OCI-LY7 (cell line): ENCODE results near the gene CDKL5. TPM values are rescaled to one million over a fixed set of nuclear protein-coding genes. Genes with fewer than 3 reads are reported as not detected.

Source experiments
- BruUV-seq: library from RNA; stranded (reverse); fragments of 400-500 nt; replicated peaks from 2 replicates; lab custom pipeline; 2021; lab: Mats Ljungman, UMichigan
- CTCF ChIA-PET: fragments of 300-600 bp; sonication (Branson Sonifier 250); formaldehyde crosslinking; loops from one replicate; lab custom pipeline; 2022; ENCODE audit warnings: antibody characterized with exemption; ENCODE audit not compliant: unreplicated experiment; lab: Charles Lee
- POLR2A ChIA-PET: fragments of 300-600 bp; sonication (Branson Sonifier 250); formaldehyde crosslinking; loops from one replicate; lab custom pipeline; 2022; ENCODE audit warnings: antibody characterized with exemption; lab: Charles Lee
- DNase-seq: peaks from one replicate; pipeline ENCODE4 v3.0.0-alpha.2; 2015; ENCODE audit warnings: low spot score
- H2AFZ ChIP-seq: fragments of 200-600 bp; sonication (generic), shearing (Covaris generic); 2 replicates; pipeline ENCODE4 v1.6.1; 2014; ENCODE audit warnings: mild to moderate bottlenecking, antibody characterized with exemption, low read length, moderate library complexity
- H3K27ac ChIP-seq: fragments of 200-600 bp; sonication (generic); 2 replicates; pipeline ENCODE4 v1.5.1; 2014; ENCODE audit warnings: mixed run types, low read depth, mild to moderate bottlenecking, moderate library complexity, low read length, inconsistent platforms; ENCODE audit not compliant: poor library complexity, severe bottlenecking
- H3K36me3 ChIP-seq: fragments of 200-600 bp; sonication (generic); 2 replicates; pipeline ENCODE4 v1.6.1; 2014; ENCODE audit warnings: mild to moderate bottlenecking, antibody characterized with exemption, low read length, moderate library complexity, mixed read lengths; ENCODE audit not compliant: insufficient read depth
- H3K4me1 ChIP-seq: fragments of 200-600 bp; sonication (generic); 2 replicates; pipeline ENCODE4 v1.5.1; 2014; ENCODE audit warnings: mild to moderate bottlenecking, low read length; ENCODE audit not compliant: insufficient read depth, poor library complexity, severe bottlenecking
- H3K4me2 ChIP-seq: fragments of 200-600 bp; sonication (generic); 2 replicates; pipeline ENCODE4 v1.6.1; 2014; ENCODE audit warnings: mild to moderate bottlenecking, low read length
- H3K4me3 ChIP-seq: fragments of 200-600 bp; sonication (generic); 2 replicates; pipeline ENCODE4 v1.5.1; 2014; ENCODE audit warnings: mild to moderate bottlenecking, low read depth, low read length; ENCODE audit not compliant: poor library complexity, severe bottlenecking
- H3K79me2 ChIP-seq: fragments of 200-600 bp; sonication (generic); 2 replicates; pipeline ENCODE4 v1.6.1; 2016; ENCODE audit warnings: low read depth, mild to moderate bottlenecking, low read length, moderate library complexity, mixed read lengths; ENCODE audit not compliant: insufficient read depth
- H3K9me2 ChIP-seq: fragments of 200-600 bp; sonication (generic); 2 replicates; pipeline ENCODE4 v1.6.1; 2016; ENCODE audit warnings: mild to moderate bottlenecking, low read length, mixed read lengths; ENCODE audit not compliant: insufficient read depth
- H3K9me3 ChIP-seq: fragments of 200-600 bp; sonication (generic); 2 replicates; pipeline ENCODE4 v1.6.1; 2014; ENCODE audit warnings: mild to moderate bottlenecking, mixed run types, low read length, mixed read lengths
- H4K20me1 ChIP-seq: fragments of 200-600 bp; sonication (generic); 2 replicates; pipeline ENCODE4 v1.6.1; 2014; ENCODE audit warnings: mild to moderate bottlenecking, antibody characterized with exemption, low read length, moderate library complexity, mixed read lengths; ENCODE audit not compliant: insufficient read depth
- EZH2phosphoT487 ChIP-seq: fragments of 200-600 bp; sonication (generic); IDR thresholded peaks from 2 replicates; pipeline ENCODE4 v1.6.1; 2018; ENCODE audit warnings: low read depth, borderline replicate concordance, mild to moderate bottlenecking, mixed run types, antibody characterized with exemption, low read length, moderate library complexity, mixed read lengths
- intact Hi-C: fragments of 100-400 bp; cut with micrococcal nuclease; formaldehyde crosslinking; loops from one replicate; pipeline ENCODE4 v1.10.0; 2022; ENCODE audit not compliant: unreplicated experiment
- total RNA-seq, 2 experiments: library from RNA; depleted of rRNA in 1 of 2; stranded (reverse); fragments of >200 nt in 1 of 2; shearing (Covaris generic) in 1 of 2; gene quantifications; 2 replicates each; pipeline ENCODE4 v1.2.3, GENCODE V29; 2014 to 2022
- TF ChIP-seq, protein P1 (sequence below): fragments of 200-600 bp; sonication (generic); conservative IDR thresholded peaks from 2 replicates; pipeline ENCODE4 v1.5.1; 2014; ENCODE audit warnings: mild to moderate bottlenecking, antibody characterized with exemption, low read length, moderate library complexity, mixed read lengths

CDKL5 gene
- total RNA-seq, 2 experiments from 2014 or later: 1.3 to 2.0 TPM

GRCh38 chrX:18543738-18544137, 118.3 kb downstream of the CDKL5 start:
- ChIA-PET POLR2A (no interaction called here), CTCF (no interaction called here)
- intact Hi-C loops: no loop called here
- Histone ChIP-seq H3K36me3 (no peaks in the 10 kb centered on the region), H2AFZ (no peak overlapping the region), H3K4me3 (no peak overlapping the region), H3K79me2 (no peaks in the 10 kb centered on the region), H3K9me3 (no peaks in the 10 kb centered on the region), H3K9me2 (no peaks in the 10 kb centered on the region), H4K20me1 (no peaks in the 10 kb centered on the region), H3K4me2 (no peak overlapping the region), H3K27ac (no peak overlapping the region), H3K4me1 (no peaks in the 10 kb centered on the region)
- BruUV-seq: no TSS peak
- no peak for DNase-seq
- no peak for TF ChIP-seq EZH2phosphoT487
- TF ChIP-seq, protein P1, sequence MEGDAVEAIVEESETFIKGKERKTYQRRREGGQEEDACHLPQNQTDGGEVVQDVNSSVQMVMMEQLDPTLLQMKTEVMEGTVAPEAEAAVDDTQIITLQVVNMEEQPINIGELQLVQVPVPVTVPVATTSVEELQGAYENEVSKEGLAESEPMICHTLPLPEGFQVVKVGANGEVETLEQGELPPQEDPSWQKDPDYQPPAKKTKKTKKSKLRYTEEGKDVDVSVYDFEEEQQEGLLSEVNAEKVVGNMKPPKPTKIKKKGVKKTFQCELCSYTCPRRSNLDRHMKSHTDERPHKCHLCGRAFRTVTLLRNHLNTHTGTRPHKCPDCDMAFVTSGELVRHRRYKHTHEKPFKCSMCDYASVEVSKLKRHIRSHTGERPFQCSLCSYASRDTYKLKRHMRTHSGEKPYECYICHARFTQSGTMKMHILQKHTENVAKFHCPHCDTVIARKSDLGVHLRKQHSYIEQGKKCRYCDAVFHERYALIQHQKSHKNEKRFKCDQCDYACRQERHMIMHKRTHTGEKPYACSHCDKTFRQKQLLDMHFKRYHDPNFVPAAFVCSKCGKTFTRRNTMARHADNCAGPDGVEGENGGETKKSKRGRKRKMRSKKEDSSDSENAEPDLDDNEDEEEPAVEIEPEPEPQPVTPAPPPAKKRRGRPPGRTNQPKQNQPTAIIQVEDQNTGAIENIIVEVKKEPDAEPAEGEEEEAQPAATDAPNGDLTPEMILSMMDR: no peak

DNA sequence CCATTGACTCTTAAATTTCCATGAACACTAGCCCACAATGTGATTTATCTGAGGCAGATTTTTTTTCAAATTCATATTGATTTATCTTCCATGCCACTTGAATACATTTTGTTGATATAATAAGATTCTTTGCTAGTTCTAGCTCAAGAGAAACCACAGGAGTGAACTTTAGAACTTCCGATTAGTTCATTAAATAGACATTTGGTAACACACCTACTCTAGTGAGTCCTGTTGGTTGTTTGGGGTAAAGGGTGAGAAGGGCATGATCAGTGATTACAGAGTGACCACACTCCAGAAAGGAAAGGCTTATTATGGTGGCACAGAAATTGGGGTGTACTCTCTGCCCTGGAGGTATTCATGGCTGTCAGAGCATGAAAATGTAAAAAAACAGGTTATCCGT, 120.4 kb downstream of the CDKL5 start:
- no peak overlapping the region for H2AFZ ChIP-seq
- H3K4me1 ChIP-seq: no peaks in the 10 kb centered on the region
- H3K4me3 ChIP-seq: no peak overlapping the region
- H3K79me2 ChIP-seq: no peaks in the 10 kb centered on the region
- ChIA-PET POLR2A (no interaction called here), CTCF (no interaction called here)
- H4K20me1 ChIP-seq: no peaks in the 10 kb centered on the region
- intact Hi-C loops: no loop called here
- no peaks in the 10 kb centered on the region for H3K36me3 ChIP-seq
- H3K9me3 ChIP-seq: no peaks in the 10 kb centered on the region
- no peak for DNase-seq
- H3K27ac ChIP-seq: no peak overlapping the region
- no TSS peak for BruUV-seq
- no peak for TF ChIP-seq EZH2phosphoT487
- TF ChIP-seq, protein P1: no peak
- H3K9me2 ChIP-seq: no peaks in the 10 kb centered on the region
- no peak overlapping the region for H3K4me2 ChIP-seq

GRCh38 chrX:18548996-18549395, 123.6 kb downstream of the CDKL5 start:
- H3K4me3 ChIP-seq: no peak overlapping the region
- no peaks in the 10 kb centered on the region for H3K4me1 ChIP-seq
- intact Hi-C loops: no loop called here
- H3K9me2 ChIP-seq: no peaks in the 10 kb centered on the region
- no peak for TF ChIP-seq EZH2phosphoT487
- TF ChIP-seq, protein P1: no peak
- H3K4me2 ChIP-seq: no peak overlapping the region
- BruUV-seq: no TSS peak
- ChIA-PET CTCF (no interaction called here), POLR2A (no interaction called here)
- no peaks in the 10 kb centered on the region for H3K36me3 ChIP-seq
- no peaks in the 10 kb centered on the region for H4K20me1 ChIP-seq
- no peaks in the 10 kb centered on the region for H3K79me2 ChIP-seq
- no peak overlapping the region for H3K27ac ChIP-seq
- no peak for DNase-seq
- H2AFZ ChIP-seq: no peak overlapping the region
- no peaks in the 10 kb centered on the region for H3K9me3 ChIP-seq
